CD4-positive, alpha-beta T cell (primary cell): ENCODE data around the gene SV2A. TPM values are rescaled to one million over a fixed set of nuclear protein-coding genes. Genes with fewer than 3 reads are reported as not detected.
A peak's percentile ranks its signal among the peaks of the same experiment; 100 is the strongest.
"Not testable (repeated sequence)": the region's sequence is repeated elsewhere in the genome, so short reads cannot be mapped to it uniquely, and the experiment has no call there.

Experiments used
- ATAC-seq: fragments of 200-7000 bp; cut with Tn5 transposase; one replicate; pipeline ENCODE4 v1.10.0; 2022; ENCODE audit warnings: mild to moderate bottlenecking; ENCODE audit not compliant: poor library complexity
- CTCF ChIA-PET: fragments of 350-600 bp; sonication (Branson Sonifier 250); formaldehyde crosslinking; loops from one replicate; lab custom pipeline; 2021; ENCODE audit warnings: antibody characterized with exemption, inconsistent platforms; lab: Charles Lee
- POLR2A ChIA-PET: fragments of 350-600 bp; sonication (Branson Sonifier 250); formaldehyde crosslinking; loops from one replicate; lab custom pipeline; 2021; ENCODE audit warnings: antibody characterized with exemption, inconsistent platforms; lab: Charles Lee
- DNase-seq, 14 experiments: peaks; one replicate each; pipeline ENCODE4 v3.0.0-alpha.2; 2013 to 2020; ENCODE audit warnings: mixed read lengths in 2 of 14
- H3K27ac ChIP-seq, 2 donors: one replicate each; pipeline versions ENCODE4 v1.5.1 to v1.7.0; 2013; ENCODE audit warnings: low read length in 2 of 2, low read depth in 1 of 2, mild to moderate bottlenecking in 1 of 2
- H3K27me3 ChIP-seq, 2 experiments: 1 replicate in 1 of 2; 2 replicates in 1 of 2; pipeline versions ENCODE4 v1.6.1 to v1.7.0; 2013; ENCODE audit warnings: low read length in 2 of 2, control low read depth in 1 of 2, mild to moderate bottlenecking in 1 of 2, moderate library complexity in 1 of 2; ENCODE audit not compliant: insufficient read depth in 2 of 2, control insufficient read depth in 1 of 2
- H3K36me3 ChIP-seq: one replicate; pipeline ENCODE4 v1.6.1; 2013; ENCODE audit warnings: low read length, control low read depth; ENCODE audit not compliant: insufficient read depth
- H3K4me1 ChIP-seq: one replicate; pipeline ENCODE4 v1.6.1; 2013; ENCODE audit warnings: low read length, control low read depth; ENCODE audit not compliant: insufficient read depth
- H3K4me3 ChIP-seq: one replicate; pipeline ENCODE4 v1.5.1; 2013; ENCODE audit warnings: mild to moderate bottlenecking, low read length, moderate library complexity
- H3K9me3 ChIP-seq, 2 experiments: 1 replicate in 1 of 2; 2 replicates in 1 of 2; pipeline versions ENCODE4 v1.6.1 to v1.7.0; 2013; ENCODE audit warnings: low read length in 2 of 2, mild to moderate bottlenecking in 2 of 2, control low read depth in 1 of 2, moderate library complexity in 1 of 2; ENCODE audit not compliant: control insufficient read depth in 1 of 2, insufficient read depth in 1 of 2
- H3K27ac Mint-ChIP-seq: one replicate; pipeline ENCODE4 v1.8.0; 2020; ENCODE audit warnings: mixed read lengths
- H3K27me3 Mint-ChIP-seq: one replicate; pipeline ENCODE4 v1.8.0; 2021; ENCODE audit warnings: mixed read lengths
- H3K36me3 Mint-ChIP-seq: one replicate; pipeline ENCODE4 v1.8.0; 2021; ENCODE audit warnings: low read depth, mixed read lengths
- H3K4me1 Mint-ChIP-seq: one replicate; pipeline ENCODE4 v1.8.0; 2021; ENCODE audit warnings: low read depth, mixed read lengths
- H3K4me3 Mint-ChIP-seq: one replicate; pipeline ENCODE4 v1.8.0; 2020; ENCODE audit warnings: mild to moderate bottlenecking, mixed read lengths
- H3K9me3 Mint-ChIP-seq: one replicate; pipeline ENCODE4 v1.8.0; 2020; ENCODE audit warnings: mixed read lengths
- intact Hi-C, 2 experiments: fragments of 100-400 bp; cut with DNase I in 1 of 2; cut with micrococcal nuclease in 1 of 2; formaldehyde crosslinking; loops; one replicate each; pipeline versions ENCODE4 v1.15.1 to v1.9.0; 2023 to 2025; cut with DNase I, micrococcal nuclease
- total RNA-seq, 174 experiments: library from RNA in 2 of 174; stranded (reverse) in 2 of 174; gene quantifications; one replicate each; pipeline ENCODE4 v1.2.3 and lab custom pipeline; 2021 to 2026
- TF ChIP-seq, protein P1 (sequence below): fragments of 200-600 bp; IDR thresholded peaks from one replicate; pipeline ENCODE4 v1.8.0; 2022; ENCODE audit warnings: antibody characterized with exemption, mild to moderate bottlenecking

Gene SV2A
- total RNA-seq, 2 experiments from 2014 or later, result 2.5 to 2.9 TPM

DNA sequence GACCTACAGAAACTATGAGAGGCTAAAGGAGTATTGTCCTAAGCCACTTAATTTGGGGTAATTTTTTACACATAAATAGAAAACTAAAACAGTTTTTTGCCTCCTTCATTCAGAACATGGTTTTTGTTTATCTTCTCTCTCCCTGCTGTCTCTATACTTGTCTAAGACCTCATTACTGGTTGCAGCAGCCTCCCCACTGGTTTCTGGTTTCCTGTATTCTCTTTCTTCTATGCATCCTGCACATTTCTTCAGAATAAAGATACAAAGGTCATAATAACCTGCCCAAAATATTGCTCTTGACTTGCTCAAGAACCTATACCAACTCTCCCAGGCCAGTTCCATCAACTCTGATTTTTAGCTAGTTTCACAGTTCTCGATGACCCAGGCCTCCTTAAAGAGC is 38.1 kb downstream of the SV2A start:
- Histone ChIP-seq H3K9me3 (no peaks in the 10 kb centered on the region), H3K36me3 (no peaks in the 10 kb centered on the region), H3K4me1 (peaks cover 24% of the 10 kb centered on the region), H3K4me3 (no peak overlapping the region), H3K27ac (peak overlapping the region; percentile 22 to 26), H3K27me3 (no peaks in the 10 kb centered on the region)
- ChIA-PET CTCF (no interaction called here), POLR2A (interaction anchor here (0.6 kb wide), 1 partner anchor 8 kb away, joined by 3 read pairs; a partner anchor contains a TSS)
- Mint-ChIP-seq H3K4me3 (peak overlapping the region; percentile 23), H3K27me3 (no peaks in the 10 kb centered on the region), H3K9me3 (no peaks in the 10 kb centered on the region), H3K27ac (peak overlapping the region; percentile 64), H3K36me3 (no peaks in the 10 kb centered on the region), H3K4me1 (peaks cover 44% of the 10 kb centered on the region)
- ATAC-seq (peak; percentile 89), DNase-seq (peak in 6 of 14 experiments; percentile 13 to 67 (median 46))
- intact Hi-C loops, result no loop called here
- TF ChIP-seq, protein P1, sequence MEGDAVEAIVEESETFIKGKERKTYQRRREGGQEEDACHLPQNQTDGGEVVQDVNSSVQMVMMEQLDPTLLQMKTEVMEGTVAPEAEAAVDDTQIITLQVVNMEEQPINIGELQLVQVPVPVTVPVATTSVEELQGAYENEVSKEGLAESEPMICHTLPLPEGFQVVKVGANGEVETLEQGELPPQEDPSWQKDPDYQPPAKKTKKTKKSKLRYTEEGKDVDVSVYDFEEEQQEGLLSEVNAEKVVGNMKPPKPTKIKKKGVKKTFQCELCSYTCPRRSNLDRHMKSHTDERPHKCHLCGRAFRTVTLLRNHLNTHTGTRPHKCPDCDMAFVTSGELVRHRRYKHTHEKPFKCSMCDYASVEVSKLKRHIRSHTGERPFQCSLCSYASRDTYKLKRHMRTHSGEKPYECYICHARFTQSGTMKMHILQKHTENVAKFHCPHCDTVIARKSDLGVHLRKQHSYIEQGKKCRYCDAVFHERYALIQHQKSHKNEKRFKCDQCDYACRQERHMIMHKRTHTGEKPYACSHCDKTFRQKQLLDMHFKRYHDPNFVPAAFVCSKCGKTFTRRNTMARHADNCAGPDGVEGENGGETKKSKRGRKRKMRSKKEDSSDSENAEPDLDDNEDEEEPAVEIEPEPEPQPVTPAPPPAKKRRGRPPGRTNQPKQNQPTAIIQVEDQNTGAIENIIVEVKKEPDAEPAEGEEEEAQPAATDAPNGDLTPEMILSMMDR, result no peak

DNA sequence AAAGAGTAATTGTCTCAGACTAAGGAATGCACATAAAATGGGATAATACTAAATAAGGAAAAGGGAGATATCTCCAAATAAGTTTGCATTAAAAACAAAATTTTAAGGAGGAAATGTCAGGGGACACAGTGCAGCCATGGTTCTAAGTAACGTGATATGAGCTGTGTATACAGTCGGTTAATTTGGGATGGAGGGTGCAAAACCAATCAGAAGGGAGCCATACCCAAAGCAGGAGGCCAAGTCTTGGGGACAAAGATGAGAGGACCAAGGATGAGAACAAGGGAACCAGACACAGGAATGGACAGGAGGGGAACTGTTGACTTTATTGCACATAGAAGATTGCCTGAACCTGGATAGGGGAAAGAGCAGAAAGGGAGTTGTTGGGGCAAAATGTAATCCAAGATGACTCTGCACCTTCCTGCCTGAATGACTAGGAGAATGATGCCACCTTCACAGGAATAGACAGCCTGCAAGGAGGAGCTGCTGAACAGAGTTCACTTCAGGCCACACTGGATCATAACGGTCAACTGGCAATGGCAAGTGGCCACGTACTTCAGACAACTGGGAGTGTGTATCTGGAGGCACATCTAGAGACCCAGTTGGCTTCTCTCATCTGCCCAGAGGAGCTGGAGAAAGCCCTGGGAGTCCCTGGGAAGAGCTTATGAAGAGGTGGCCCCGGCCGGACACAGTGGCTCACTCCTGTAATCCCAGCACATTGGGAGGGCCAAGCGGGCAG is 40.3 kb downstream of the SV2A start:
- no peak for DNase-seq
- no peak overlapping the region for H3K27ac ChIP-seq
- peaks cover 42% of the 10 kb centered on the region for H3K4me1 Mint-ChIP-seq
- ChIA-PET CTCF (no interaction called here), POLR2A (interaction anchor here (2.2 kb wide), 1 partner anchor 9 kb away, joined by 18 read pairs; a partner anchor contains a TSS)
- no peak for ATAC-seq
- H3K36me3 Mint-ChIP-seq, result no peaks in the 10 kb centered on the region
- no peaks in the 10 kb centered on the region for H3K27me3 ChIP-seq
- no peak overlapping the region for H3K4me3 Mint-ChIP-seq
- H3K27ac Mint-ChIP-seq, result peak overlapping the region; percentile 38
- TF ChIP-seq, protein P1, result no peak
- H3K4me1 ChIP-seq, result peaks cover 17% of the 10 kb centered on the region
- intact Hi-C loops, result no loop called here
- no peak overlapping the region for H3K4me3 ChIP-seq
- H3K27me3 Mint-ChIP-seq, result no peaks in the 10 kb centered on the region
- no peaks in the 10 kb centered on the region for H3K36me3 ChIP-seq
- no peaks in the 10 kb centered on the region for H3K9me3 Mint-ChIP-seq
- H3K9me3 ChIP-seq, result no peaks in the 10 kb centered on the region

DNA sequence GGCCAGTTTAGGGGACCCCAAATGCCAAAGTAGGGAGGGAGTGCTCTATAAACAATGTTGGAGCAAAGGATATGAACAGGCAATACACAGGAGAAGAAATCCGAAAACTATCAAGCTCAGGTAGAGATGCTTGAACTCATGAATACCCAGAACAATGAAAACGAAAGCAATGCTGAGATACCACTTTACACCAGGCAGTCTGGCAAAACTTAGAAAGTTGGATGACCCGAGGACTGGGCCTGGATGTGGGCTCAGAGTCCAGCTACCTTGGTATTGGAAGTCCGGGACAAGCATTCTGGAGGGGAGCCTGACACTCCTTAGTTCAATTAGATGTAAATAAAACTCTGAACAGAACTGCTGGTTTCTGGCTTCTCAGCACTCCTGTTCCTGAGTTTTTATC is 44.6 kb downstream of the SV2A start:
- POLR2A ChIA-PET, H3K36me3 ChIP-seq, H3K9me3 Mint-ChIP-seq, H3K4me1 Mint-ChIP-seq, H3K4me3 Mint-ChIP-seq, H3K27ac ChIP-seq, H3K9me3 ChIP-seq, H3K27ac Mint-ChIP-seq, H3K27me3 Mint-ChIP-seq, CTCF ChIA-PET, DNase-seq, H3K27me3 ChIP-seq, intact Hi-C loops, ATAC-seq, H3K4me1 ChIP-seq, H3K4me3 ChIP-seq, H3K36me3 Mint-ChIP-seq: not testable (repeated sequence)

DNA sequence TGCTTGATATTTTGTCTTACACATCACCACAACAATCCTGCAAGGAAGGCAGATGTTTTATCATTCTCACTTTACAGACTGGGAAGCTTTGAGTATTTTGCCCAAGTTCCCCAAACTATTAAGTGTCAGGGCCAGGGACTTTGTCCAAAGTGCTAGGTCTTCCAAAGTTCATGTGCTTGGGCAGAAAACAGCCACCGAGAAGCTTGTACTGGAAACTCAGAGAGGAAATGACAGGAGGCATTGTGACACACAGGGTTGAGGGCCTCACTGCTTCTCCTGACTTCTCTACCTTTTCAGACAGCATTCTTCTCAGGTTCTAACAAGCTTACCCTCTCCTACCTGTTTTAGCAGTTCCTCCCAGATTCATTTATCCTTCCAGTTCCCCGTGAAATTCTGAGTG is 50.8 kb downstream of the SV2A start:
- H3K4me1 Mint-ChIP-seq, H3K9me3 ChIP-seq, H3K36me3 Mint-ChIP-seq, H3K4me3 Mint-ChIP-seq, CTCF ChIA-PET, H3K36me3 ChIP-seq, H3K27me3 ChIP-seq, H3K4me1 ChIP-seq, H3K4me3 ChIP-seq, H3K27ac ChIP-seq, ATAC-seq, H3K9me3 Mint-ChIP-seq, intact Hi-C loops, H3K27me3 Mint-ChIP-seq, POLR2A ChIA-PET, DNase-seq, H3K27ac Mint-ChIP-seq: not testable (repeated sequence)

DNA sequence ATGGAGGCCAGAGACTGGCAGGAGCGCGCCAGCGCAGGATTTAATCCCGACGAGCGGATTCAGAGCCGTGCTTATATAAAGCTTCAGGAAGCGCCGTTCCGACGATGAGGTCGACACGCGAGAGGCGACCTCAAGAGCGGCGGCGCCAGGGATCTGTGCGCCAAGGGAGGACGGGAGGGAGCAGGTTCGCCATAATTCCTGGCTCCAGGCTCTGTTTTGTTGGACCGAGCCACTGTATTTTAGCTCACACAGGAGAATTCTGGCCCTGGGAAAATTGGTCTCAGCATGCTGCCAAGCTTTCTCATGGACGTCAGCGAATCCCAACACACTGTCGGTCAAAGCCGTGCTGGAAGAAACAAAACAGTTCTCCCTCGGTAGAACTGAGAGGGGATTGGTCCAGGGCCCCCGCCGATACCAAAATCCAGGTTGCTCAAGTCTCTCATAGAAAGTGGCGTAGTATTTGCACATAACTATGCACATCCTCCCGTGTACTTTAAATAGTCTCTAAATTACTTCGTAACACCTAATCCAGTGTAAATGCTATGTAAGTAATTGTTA is 56.1 kb downstream of the SV2A start:
- POLR2A ChIA-PET, H3K27me3 ChIP-seq, H3K27me3 Mint-ChIP-seq, H3K9me3 ChIP-seq, H3K4me1 ChIP-seq, H3K36me3 ChIP-seq, H3K27ac ChIP-seq, H3K9me3 Mint-ChIP-seq, H3K27ac Mint-ChIP-seq, intact Hi-C loops, CTCF ChIA-PET, H3K36me3 Mint-ChIP-seq, H3K4me3 ChIP-seq, DNase-seq, H3K4me1 Mint-ChIP-seq, H3K4me3 Mint-ChIP-seq, ATAC-seq: not testable (repeated sequence)
